GM10847 (cell line): ENCODE results near the gene MACF1.

Source experiments
- POLR2A ChIP-seq: IDR thresholded peaks from 2 replicates; pipeline ENCODE4 v1.6.1; 2011; ENCODE audit not compliant: insufficient read length; ENCODE audit errors: extremely low read depth

MACF1 gene

GRCh38 chr1:39484564-39484963 is 280.1 kb downstream of the MACF1 start:
- TF ChIP-seq POLR2A: no peak

GRCh38 chr1:39485046-39485803 is 280.7 kb downstream of the MACF1 start:
- TF ChIP-seq POLR2A: no peak

DNA sequence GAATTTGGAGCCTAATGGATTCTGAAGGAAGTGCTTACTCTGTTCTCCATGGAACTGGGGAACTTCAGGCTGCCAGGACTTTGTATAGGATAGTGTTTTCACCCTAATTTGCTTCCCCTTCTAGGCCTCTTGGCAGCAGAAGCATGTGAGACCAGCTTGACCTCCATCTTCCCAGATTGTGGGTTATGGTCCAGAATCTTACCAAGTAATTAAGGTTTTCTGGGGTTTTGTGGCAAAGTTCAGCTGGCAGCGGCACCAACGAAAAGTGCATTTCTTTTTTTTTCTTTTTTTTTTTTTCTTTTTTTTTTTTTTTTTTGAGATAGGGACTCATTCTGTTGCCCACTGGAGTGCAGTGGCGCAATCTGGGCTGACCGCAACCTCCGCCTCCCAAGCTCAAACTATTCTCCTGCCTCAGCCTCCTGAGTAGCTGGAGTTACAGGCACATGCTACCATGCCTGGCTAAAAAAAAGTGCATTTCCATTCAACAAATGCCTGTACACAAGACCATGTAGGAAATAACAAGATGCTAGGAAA is 283.6 kb downstream of the MACF1 start:
- TF ChIP-seq POLR2A: no peak

DNA sequence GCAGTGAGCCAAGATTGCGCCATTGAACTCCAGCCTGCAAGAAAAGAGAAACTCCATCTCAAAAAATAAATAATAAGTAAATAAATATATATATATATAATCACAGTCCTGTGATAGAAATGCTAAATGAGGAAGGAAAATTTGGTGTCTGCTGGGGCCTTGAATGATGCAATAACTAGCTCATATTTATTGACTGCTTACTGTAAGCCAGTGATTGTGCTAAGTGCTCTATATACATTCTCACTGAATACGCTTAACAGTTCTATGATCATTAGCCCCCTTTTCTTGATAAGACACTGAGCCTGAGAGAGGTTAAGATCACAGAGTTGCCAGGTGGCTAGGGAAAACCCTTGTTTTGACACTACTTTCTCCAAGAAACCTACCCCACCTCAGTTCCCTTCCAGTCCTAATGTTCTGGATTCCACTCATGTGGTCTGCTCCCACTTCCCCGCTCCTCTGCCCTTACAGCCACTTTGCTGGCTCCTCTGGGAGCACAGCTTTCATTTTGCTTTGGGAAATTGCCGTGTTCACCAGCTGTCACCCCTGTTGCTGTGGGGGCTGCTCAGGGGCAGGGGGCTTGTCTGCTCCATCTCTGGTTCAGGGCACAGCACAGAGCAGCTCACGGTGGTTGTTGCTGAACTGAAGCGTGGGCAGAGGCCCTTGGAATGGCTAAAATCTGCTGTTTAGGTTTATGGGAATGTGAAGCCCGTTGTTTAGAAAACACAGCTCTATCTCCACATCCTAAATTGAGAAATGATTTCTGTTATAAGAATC is 284.5 kb downstream of the MACF1 start:
- TF ChIP-seq POLR2A: no peak

DNA sequence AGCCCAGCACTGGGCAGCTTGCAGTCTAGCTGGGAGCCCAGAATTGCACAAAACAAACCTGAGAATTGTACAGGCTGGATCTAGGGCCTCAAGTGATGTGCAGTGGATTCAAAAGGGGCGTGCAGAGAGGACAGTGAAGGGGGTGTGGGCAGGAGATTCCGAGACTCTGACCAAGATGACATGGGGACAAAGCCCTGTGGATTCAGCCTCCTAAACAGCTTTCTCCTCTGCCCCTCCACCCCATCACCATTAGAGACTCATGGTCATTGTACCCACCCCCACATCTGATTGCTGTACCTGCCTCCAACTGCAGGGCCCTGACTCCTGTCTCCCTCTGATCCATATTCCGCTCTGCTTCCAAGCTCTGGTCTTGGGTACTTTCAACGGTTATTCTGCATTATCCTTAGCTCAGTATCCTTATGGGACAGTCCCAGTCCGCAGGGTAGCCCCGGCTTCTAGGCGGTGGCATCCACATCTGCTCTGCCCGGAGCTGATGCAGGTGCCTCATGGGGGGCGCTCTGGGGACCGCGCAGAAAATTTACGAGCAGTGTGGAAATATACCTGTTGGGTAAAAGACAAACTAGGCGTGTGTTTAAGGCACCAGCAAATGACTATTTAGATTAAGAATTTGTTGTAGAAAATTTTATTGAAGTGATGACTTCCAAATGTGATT is 285.2 kb downstream of the MACF1 start:
- TF ChIP-seq POLR2A: no peak

- TF ChIP-seq POLR2A: no peak
These were observed 286.2 kb downstream of the MACF1 start for GRCh38 chr1:39490596-39491145.

DNA sequence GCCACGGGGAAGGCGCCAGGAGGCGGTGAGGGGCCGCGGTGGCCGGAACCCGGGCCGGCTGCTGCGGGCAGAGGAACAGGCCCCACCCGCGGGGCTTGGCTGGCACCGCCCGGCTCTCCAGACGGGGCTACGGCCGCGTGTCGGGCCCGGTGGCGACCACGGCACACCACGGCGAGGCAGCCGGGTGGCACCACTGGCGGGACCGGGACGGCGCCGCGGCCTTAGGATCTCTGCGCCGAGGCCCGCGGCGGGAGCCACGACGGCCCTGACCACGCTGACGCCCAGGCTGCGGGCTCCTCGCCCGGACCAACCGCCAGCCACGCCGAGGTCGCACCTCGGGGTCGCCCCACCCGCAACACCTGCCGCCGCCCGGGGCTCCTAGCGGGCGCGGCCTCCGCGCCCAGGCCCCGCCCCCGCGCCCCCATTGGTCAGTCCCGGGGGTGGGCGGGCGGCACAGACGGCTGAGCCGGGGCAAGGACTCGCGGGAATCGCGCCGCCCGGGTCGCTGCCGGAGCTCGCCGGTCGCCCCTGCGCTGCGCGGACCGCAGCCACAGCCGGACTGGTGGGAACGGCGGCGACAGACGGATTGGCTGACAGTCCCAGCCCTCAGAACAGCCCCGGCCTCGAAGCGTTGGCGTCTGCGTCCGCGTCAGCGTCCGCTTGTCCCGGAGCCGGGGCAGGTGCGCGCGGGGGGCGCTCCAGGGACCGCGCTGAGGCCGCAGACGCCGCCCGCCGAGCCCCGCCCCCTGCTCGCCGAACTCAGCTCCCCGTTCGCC is 286.8 kb downstream of the MACF1 start, which contains the start of gene BMP8A:
TSS of gene BMP8A (plus strand) at position 491 of the 776 bp plus-strand sequence. CDS start 356 bp downstream, outside the sequence.
- no peak for TF ChIP-seq POLR2A

DNA sequence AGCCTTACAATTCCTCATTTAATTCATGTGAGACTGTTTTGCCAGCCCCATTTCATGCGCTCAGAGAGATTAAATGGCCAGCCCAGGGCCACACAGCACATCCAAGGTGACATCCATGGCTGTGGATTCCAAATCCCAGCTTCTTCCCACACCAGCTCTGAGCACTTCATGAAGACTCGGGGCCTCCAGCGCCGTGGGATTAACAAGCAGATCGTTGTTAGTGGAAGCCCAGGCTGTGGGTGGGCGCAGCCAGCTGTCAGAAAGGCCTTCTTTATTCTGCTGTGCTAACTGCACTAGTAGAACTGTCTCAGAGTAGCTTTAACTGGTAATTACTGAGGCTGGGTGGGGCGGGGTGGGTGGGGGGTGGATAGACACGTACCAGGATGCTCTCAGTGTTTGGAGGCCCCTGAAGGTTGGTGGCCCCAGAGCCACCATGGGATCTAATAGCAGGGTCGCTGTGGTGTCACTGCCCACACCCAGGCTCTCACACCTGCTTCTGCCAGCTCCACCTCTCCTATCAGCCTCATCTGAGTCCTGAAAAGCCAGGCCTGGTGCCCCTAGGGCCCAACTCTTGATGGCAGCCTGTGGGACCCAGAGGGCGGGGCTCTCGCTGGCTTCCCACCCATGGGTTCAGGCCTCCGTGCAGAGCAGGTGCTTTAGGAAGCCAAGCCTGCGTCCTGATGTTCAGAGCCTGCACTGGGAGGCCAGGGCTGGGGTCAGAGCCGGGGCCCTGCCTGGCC is 290.3 kb downstream of the MACF1 start:
- no peak for TF ChIP-seq POLR2A

DNA sequence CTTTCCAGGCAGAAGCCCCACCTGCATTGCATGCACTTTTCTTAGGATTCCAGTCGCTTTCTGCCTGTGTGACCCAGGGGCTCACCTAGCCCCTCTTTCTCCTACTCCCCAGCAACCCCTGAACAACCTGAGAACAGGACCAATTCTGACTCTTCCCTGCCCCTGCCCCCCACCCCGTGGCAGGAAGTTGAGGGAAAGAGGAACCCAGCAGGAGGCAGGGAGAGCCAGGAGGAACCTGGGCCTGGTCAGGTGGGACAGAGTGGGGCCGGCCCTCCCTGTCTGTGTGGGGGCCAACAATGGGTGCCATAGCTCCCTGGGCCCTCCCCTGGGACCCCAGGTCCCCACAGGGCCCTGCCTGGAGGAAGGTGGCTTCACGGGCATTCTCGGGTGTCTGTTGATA is 293.1 kb downstream of the MACF1 start:
- TF ChIP-seq POLR2A: no peak

DNA sequence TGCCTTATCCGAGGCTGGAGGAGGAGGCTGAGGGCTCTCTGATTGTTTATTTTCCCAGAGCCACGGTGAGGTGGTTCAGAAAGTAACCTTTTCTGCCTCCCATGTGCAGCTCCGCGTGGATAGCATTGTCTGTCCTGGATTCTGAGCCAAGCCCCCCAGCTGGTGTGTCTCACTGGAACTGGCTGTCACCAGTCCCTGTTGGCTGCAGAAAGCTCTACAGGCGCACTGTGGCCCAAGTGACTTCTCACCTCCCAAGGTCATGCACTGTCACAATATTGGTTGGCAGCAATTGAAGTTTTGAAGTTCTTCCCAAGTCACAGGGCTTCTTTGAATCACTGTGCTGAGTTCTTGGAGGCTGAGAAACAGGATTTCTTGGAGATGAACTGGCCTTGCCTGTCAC is 295.2 kb downstream of the MACF1 start:
- no peak for TF ChIP-seq POLR2A

DNA sequence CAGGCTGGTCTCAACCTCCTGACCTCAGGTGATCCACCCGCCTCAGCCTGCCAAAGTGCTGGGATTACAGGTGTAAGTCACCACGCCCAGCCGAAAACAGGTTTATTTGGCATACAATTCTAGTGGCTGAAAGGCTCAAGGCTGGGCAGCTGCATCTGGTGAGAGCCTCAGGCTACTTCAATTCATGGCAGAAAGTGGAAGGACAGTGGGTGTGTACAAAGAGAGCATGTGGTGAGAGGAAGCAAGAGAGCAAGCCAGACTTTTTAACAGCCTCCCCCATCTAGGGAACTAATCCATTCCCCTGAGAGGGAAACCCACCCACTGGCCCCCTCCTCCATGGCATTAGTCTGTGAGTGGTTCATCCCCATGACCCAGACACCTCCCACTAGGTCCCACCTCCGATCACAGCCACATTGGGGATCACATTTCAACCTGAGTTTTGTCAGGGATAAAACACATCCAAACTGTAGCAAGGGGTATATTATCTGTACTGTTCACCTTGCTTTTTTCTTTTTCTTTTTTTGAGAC is 296.4 kb downstream of the MACF1 start:
- no peak for TF ChIP-seq POLR2A

DNA sequence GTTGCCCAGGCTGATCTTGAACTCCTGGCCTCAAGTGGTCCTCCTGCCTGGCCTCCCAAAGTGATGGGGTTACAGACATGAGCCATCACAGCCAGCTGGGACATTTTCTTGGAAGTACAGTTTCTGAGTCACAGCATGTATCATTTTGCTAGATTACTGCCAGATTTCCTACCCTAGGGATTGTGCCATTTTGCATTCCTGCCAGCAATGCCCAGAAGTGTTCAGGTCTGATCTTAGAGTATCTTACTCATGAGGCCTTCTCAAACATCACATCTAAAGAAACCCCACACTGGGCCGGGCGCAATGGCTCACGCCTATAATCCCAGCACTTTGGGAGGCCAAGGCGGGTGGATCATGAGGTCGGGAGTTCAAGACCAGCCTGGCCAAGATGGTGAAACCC is 297.2 kb downstream of the MACF1 start:
- TF ChIP-seq POLR2A: no peak

DNA sequence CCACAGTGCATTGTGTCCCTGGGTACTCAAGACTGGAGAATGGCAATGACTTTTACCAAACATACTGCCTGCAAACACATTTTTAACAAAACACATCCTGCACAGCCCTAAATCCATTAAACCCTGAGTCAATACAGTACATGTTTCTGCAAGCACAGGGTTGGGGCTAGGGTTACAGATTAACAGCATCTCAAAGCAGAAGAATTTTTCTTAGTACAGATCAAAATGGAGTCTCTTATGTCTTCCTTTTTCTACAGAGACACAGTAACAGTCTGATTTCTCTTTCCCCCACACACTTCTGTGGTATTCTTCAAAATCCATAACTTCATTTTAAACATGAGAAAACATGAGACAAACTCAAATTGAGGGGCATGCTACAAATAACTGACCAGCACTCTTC is 300.8 kb downstream of the MACF1 start:
- TF ChIP-seq POLR2A: no peak
